ENCODE measurements around the gene ITPR2. TPM values are rescaled to one million over a fixed set of nuclear protein-coding genes. Genes with fewer than 3 reads are reported as not detected.

The ITPR2 gene
- total and polyA plus RNA-seq, 2 donors = 8.8 to 34.0 TPM

Other genes with a start within 250 kb of the ITPR2 start
- gene INTS13, start 104.8 kb upstream of the ITPR2 start, total RNA-seq = 38.8 TPM
- 40.5 TPM for gene INTS13, start 104.8 kb upstream of the ITPR2 start, polyA plus RNA-seq
- 56.0 TPM for gene FGFR1OP2, start 105.3 kb upstream of the ITPR2 start, total RNA-seq
- 52.4 TPM for gene FGFR1OP2, start 105.3 kb upstream of the ITPR2 start, polyA plus RNA-seq
- 67.0 TPM for gene TM7SF3, start 181.2 kb upstream of the ITPR2 start, total RNA-seq
- gene TM7SF3, start 181.2 kb upstream of the ITPR2 start, polyA plus RNA-seq = 38.0 TPM
- 32.4 TPM for gene MED21, start 189.4 kb upstream of the ITPR2 start, total RNA-seq
- 37.7 TPM for gene MED21, start 189.4 kb upstream of the ITPR2 start, polyA plus RNA-seq
- not detected for gene C12orf71, start 249.4 kb upstream of the ITPR2 start, total RNA-seq
- gene C12orf71, start 249.4 kb upstream of the ITPR2 start, polyA plus RNA-seq = not detected

All from thymus (tissue), 2 donors.